NB4 (cell line): ENCODE data around the gene UNC13D.

ENCODE experiments used
- DNase-seq: peaks from one replicate; pipeline ENCODE4 v3.0.0; 2010; ENCODE audit warnings: low read depth
- H3K4me3 ChIP-seq: one replicate; pipeline ENCODE4 v1.5.1; 2011; ENCODE audit warnings: mild to moderate bottlenecking, low read depth, low read length, moderate library complexity
- MYC ChIP-seq: IDR thresholded peaks from 2 replicates; pipeline ENCODE4 v1.6.1; 2011; ENCODE audit warnings: low read depth, low read length
- POLR2A ChIP-seq: IDR thresholded peaks from 2 replicates; pipeline ENCODE4 v1.6.1; 2011; ENCODE audit warnings: mild to moderate bottlenecking; ENCODE audit not compliant: insufficient read length; ENCODE audit errors: extremely low read depth
- TF ChIP-seq, protein P1 (sequence below): IDR thresholded peaks from 2 replicates; pipeline ENCODE4 v1.6.1; 2011; ENCODE audit warnings: low read depth, low read length
- TF ChIP-seq, protein P2 (sequence below): IDR thresholded peaks from one replicate; pipeline ENCODE4 v1.5.1; 2012; ENCODE audit warnings: low read depth, low read length

The UNC13D gene

DNA sequence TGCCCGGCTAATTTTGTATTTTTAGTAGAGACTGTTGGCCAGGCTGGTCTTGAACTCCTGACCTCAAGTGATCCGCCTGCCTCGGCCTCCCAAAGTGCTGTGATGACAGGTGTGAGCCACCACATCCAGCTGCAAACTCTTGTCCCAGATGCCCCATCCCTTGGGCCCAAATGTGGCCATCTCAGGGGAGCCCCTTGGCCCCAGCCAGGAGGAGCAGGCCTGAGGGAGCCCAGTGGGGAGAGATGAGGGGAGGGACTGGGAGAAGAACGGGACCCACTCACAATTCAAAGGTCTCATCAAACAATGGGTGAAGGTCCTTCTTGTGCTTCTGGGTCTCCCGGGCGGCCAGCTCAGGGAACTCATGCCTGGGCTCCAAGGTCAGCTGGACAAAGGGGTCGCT is 14.5 kb downstream of the UNC13D start:
- no peak for DNase-seq
- TF ChIP-seq POLR2A (no peak), MYC (no peak)
- TF ChIP-seq, protein P1, sequence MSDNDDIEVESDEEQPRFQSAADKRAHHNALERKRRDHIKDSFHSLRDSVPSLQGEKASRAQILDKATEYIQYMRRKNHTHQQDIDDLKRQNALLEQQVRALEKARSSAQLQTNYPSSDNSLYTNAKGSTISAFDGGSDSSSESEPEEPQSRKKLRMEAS: no peak
- no peak overlapping the region for H3K4me3 ChIP-seq

DNA sequence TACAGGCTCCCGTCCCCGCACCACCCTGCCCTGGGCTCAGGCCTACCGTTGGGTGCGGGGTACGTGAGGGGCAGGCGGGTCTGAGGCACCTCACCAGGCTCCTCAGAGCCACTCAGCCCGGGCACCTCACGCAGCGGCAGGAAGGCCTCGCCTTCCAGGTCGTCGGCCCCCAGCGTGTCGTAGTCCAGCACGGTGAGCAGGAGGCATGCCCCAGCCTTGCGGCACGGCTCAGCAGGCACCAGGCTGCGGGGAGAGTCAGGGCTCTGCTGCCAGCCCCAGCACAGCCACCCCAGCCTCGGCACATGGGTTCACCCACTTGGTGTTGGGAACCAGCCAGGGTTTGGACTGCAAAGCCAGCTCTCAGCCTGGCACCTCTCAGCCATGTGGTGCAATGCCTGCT is 15.5 kb downstream of the UNC13D start:
- TF ChIP-seq, protein P2, sequence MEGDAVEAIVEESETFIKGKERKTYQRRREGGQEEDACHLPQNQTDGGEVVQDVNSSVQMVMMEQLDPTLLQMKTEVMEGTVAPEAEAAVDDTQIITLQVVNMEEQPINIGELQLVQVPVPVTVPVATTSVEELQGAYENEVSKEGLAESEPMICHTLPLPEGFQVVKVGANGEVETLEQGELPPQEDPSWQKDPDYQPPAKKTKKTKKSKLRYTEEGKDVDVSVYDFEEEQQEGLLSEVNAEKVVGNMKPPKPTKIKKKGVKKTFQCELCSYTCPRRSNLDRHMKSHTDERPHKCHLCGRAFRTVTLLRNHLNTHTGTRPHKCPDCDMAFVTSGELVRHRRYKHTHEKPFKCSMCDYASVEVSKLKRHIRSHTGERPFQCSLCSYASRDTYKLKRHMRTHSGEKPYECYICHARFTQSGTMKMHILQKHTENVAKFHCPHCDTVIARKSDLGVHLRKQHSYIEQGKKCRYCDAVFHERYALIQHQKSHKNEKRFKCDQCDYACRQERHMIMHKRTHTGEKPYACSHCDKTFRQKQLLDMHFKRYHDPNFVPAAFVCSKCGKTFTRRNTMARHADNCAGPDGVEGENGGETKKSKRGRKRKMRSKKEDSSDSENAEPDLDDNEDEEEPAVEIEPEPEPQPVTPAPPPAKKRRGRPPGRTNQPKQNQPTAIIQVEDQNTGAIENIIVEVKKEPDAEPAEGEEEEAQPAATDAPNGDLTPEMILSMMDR: no peak
- TF ChIP-seq MYC (no peak), POLR2A (no peak)
- TF ChIP-seq, protein P1: no peak
- no peak for DNase-seq
- no peak overlapping the region for H3K4me3 ChIP-seq

DNA sequence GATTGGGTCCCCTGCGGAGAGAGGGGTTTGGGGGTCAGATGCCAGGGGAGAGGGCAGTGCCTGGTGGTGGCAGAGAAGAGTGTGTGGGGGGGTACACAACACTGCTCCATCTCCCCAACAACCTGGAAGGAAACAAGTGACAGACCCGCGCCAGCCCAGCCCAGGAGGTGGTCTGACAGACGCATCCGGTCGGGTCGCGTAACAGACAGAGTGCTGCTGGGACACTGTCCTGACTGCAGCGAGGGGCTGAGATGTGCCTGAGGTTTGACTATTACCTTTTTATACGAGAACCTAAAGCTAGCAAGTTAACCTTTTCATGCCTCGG is 16.2 kb downstream of the UNC13D start:
- H3K4me3 ChIP-seq: no peak overlapping the region
- no peak for DNase-seq
- TF ChIP-seq MYC (no peak), POLR2A (no peak)
- TF ChIP-seq, protein P1: no peak
- TF ChIP-seq, protein P2: no peak

DNA sequence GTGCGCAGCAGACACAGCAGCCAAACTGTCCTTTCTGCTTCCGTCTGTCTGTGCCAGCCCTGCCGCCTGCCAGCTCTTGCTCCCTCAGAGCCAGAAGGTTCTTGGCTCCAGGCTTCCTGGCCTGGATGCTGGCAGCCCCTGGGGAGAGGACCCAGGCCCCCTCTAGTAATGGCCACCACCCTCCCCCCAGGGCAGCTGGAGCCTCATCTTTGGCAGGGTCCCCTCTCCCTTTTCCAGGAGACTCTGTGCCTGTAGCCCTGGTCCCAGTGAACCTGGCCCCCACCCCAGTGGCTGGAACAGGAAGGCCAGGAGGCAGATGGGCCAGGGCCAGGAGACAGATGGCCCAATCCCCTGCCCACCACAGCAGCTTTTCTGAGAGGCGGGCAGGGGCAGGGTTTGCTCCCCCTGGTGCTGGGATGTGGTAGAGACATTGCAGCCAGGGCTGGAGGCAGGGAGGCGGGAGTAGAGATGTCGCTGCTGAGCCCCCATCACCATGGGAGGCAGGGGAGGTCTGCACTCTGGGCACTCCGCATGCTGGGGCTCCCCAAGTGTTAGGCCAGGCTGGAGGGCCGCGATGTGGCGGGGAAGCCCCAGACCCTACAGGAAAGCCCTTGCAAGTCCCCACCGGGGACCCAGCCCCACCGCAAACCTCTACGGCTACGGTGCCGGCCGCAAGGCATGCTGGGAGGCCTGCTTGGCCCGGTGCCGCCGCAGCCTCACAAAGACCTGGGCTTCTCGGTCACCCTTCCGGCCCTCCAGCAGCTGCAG is 16.7 kb downstream of the UNC13D start:
- TF ChIP-seq, protein P2: peak; percentile 42
- TF ChIP-seq MYC: no peak
- H3K4me3 ChIP-seq: no peak overlapping the region
- peak; percentile 60 for DNase-seq

DNA sequence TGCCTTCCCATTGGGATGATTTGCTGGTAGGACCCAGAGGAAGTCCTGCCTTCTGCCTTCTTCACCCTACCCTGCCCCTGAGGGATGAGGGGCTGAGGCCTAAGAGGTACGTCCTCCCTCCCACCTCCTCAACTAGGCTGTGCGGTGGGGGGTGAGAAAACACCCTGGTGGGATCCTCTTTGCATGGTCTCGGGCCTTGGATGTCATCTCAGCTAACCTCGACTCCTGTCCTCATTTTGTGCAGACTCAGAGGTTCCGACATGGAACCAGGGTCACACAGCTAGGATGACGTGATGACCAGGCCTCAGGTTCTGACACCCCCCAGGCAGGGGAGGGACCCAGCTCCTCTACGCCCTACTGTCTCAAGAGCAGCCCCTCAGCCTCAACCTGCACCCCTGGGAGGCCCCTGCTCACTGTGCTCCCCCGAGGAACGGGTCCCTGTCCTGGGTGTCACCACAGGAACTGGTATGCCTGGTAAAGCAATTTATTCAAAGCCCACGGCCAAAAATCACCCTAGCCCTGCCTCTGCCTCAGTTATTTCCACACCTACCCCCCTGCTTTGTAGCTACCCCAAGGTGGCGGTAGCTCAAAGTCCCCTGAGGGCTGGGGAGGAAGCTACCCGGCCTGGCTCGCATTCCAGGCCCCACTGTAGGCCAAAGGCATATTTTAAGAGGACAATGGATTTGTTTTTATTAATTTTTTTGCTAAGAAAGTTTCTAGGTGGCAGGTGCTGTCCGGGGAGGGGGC is 17.5 kb downstream of the UNC13D start:
- TF ChIP-seq POLR2A: no peak
- TF ChIP-seq, protein P2: no peak
- TF ChIP-seq, protein P1: no peak
- TF ChIP-seq MYC: no peak
- H3K4me3 ChIP-seq: no peak overlapping the region
- peak; percentile 44 for DNase-seq

DNA sequence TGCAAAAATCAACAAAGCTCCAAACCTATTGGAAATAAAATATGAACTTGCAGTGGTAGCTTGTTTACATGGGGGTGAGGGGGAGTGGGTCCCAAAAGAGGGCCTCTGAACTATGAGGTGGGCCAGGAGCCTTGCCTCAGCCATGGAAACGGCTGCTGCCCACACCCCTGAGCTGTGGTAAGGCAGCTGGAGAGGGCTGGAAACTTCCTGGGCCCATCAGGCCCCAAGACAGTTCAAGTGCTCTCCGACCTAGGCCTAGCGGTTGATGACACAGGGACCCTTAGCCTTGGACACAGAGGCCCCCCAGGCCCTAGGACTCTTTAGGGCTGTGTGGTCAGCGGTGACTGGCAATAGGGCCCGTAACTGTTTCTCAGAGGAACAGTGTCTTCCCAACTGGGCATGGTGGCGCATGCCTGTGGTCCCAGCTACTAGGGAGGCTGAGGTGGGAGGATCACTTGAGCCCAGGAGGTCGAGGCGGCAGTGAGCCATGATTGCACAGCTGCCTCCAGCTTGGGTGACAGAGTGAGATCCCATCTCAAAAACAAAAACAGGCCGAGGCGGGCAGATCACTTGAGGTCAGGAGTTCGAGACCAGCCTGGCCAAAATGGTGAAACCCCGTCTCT is 18.3 kb downstream of the UNC13D start:
- TF ChIP-seq, protein P2: no peak
- TF ChIP-seq POLR2A (no peak), MYC (no peak)
- TF ChIP-seq, protein P1: no peak
- no peak overlapping the region for H3K4me3 ChIP-seq
- no peak for DNase-seq
